ENCODE measurements around the gene RELN. TPM values are rescaled to one million over a fixed set of nuclear protein-coding genes. Genes with fewer than 3 reads are reported as not detected.
A peak's percentile ranks its signal among the peaks of the same experiment; 100 is the strongest.

The RELN gene
- total and polyA plus RNA-seq, 8 donors, result 0.08 to 1.4 (median 0.64) TPM

GRCh38 chr7:103532955-103533354 is 456.5 kb downstream of the RELN start:
- Histone ChIP-seq H3K36me3 (no peaks in the 10 kb centered on the region), H3K9me3 (no peaks in the 10 kb centered on the region), H3K27me3 (no peaks in the 10 kb centered on the region), H3K27ac (no peak overlapping the region), H3K4me3 (no peak overlapping the region), H3K4me1 (no peaks in the 10 kb centered on the region)
- 72 to 76% methylated on average over 5 of the region's 5 CpGs for WGBS, 2 donors
- intact Hi-C loops (cut with DNase I), result no loop called here
- no peak for TF ChIP-seq CTCF (IDR thresholded peaks at IDR 0.05)
- DNase-seq (no peak), FAIRE-seq (no peak), ATAC-seq (no peak)

- WGBS, 2 donors, result 66 to 76% methylated on average over 2 of the region's 2 CpGs
- FAIRE-seq (no peak), ATAC-seq (no peak)
These were observed 461.3 kb downstream of the RELN start for GRCh38 chr7:103528152-103528551.

DNA sequence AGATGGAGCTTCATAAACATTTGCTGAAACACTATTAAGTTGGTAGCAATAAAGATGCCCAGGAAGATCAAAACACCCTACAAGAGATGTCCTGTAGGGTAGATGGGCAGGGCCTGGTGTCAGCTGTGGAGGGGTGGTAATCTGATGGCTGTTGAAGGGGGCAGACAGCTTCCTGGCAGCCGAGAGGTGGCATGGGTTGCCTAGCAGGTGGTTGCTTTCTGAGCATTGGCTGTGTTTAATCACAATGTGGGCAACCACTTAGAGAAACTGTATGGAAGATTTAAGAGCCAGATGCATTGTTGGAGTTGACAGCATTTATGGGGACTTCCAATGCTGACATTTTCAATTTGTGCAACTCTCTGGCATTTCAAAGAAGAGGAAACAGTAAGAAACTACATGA is 463.5 kb downstream of the RELN start:
- ATAC-seq, result no peak
- Histone ChIP-seq H3K4me3 (no peak overlapping the region), H3K4me1 (no peaks in the 10 kb centered on the region), H3K36me3 (no peaks in the 10 kb centered on the region), H3K27me3 (no peaks in the 10 kb centered on the region), H3K9me3 (no peaks in the 10 kb centered on the region), H3K27ac (no peak overlapping the region)
- intact Hi-C loops (cut with DNase I), result no loop called here
- no peak for TF ChIP-seq CTCF (IDR thresholded peaks at IDR 0.05)
- DNase-seq, result no peak
- 25 to 47% methylated on average over 1 of the region's 1 CpG for WGBS, 2 donors
- FAIRE-seq, result no peak

More at GRCh38 chr7:103528152-103528551, 461.3 kb downstream of the RELN start:
- Histone ChIP-seq H3K27me3 (no peaks in the 10 kb centered on the region), H3K4me1 (no peaks in the 10 kb centered on the region), H3K36me3 (no peaks in the 10 kb centered on the region), H3K27ac (no peak overlapping the region), H3K9me3 (no peaks in the 10 kb centered on the region), H3K4me3 (no peak overlapping the region)
- no peak for TF ChIP-seq CTCF (IDR thresholded peaks at IDR 0.05)
- intact Hi-C loops (cut with DNase I), result no loop called here
- no peak for DNase-seq

DNA sequence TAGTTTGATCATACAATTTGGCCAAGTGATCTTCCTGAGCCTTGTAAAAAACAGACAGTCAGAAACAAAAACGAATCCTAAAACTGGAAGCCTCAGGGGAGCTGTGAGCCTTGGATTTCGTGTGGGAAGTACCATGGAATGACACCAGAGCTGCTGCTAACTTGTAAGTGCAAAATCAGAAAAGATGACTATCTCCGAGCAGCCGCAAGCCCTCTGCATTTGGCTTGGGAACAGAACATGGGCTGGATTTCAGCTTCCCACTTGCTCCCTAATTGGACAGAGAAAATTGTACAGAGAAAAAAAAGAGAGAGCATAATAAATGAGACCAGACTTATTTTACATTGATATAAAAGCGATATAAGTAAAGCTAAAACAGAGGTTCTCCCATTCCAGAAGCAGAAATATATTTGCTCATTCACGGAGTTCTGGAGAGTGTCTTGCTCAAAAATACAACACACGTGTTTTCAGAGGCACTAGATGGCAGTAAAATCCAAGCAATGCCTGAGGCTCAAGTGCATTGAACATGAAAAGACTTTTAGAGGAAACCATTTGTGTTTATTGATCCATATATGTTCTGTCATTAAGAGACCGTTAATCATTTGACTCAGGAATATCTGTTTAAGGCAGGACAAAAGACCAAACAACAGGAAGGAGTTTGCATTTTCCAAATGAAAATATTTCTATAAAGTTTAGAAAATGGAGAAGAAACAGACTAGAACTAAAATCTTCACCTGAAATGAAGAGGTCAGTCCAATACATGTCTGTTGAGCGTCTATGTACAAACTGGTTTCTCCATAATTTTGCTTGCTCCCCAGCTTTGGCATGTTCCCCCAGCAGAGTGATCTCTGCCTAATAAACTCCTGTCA is 465.2 kb downstream of the RELN start:
- no peak overlapping the region for H3K27ac ChIP-seq
- no peak for DNase-seq
- WGBS, 2 donors, result 22 to 24% methylated on average over 9 of the region's 9 CpGs
- no peak for FAIRE-seq
- no peak overlapping the region for H3K4me3 ChIP-seq
- peak in 2 of 4 donors; percentile 7 to 15 for TF ChIP-seq CTCF (IDR thresholded peaks at IDR 0.05)
- peak in 3 of 4 donors; percentile 73 to 78 (median 78) for ATAC-seq
- H3K9me3 ChIP-seq, result no peaks in the 10 kb centered on the region
- no peaks in the 10 kb centered on the region for H3K36me3 ChIP-seq
- no peaks in the 10 kb centered on the region for H3K27me3 ChIP-seq
- no peaks in the 10 kb centered on the region for H3K4me1 ChIP-seq
- intact Hi-C loops (cut with DNase I), result no loop called here

DNA sequence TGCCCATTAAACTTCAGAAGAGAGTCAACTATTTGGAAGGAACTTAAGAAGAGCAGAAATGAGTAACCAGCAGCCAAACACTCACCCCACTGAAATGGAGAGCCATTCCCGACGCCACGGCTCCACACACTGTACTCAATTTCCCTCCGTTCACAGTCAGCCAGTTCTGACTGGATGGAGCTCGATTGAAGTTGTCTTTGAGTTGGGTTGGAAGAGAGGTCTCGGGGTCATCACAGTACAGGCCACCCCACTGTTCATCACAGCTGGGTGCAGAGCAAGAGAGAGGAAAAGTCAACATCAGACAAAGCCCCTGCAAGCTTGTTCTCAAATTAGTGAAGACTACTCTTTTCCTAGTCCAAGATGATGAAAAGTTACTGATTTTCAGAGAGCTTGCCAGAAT is 467.5 kb downstream of the RELN start:
- Histone ChIP-seq H3K27me3 (no peaks in the 10 kb centered on the region), H3K4me1 (no peaks in the 10 kb centered on the region), H3K27ac (no peak overlapping the region), H3K36me3 (no peaks in the 10 kb centered on the region), H3K4me3 (no peak overlapping the region), H3K9me3 (no peaks in the 10 kb centered on the region)
- ATAC-seq (no peak), DNase-seq (no peak), FAIRE-seq (no peak)
- WGBS, 2 donors, result 63 to 64% methylated on average over 6 of the region's 6 CpGs
- intact Hi-C loops (cut with DNase I), result no loop called here
- TF ChIP-seq CTCF (IDR thresholded peaks at IDR 0.05), result no peak

Data from pancreas (tissue), 10 donors.